Measurements from ENCODE around the gene CEPT1. TPM values are rescaled to one million over a fixed set of nuclear protein-coding genes. Genes with fewer than 3 reads are reported as not detected.

CEPT1 gene
- total RNA-seq, 1 experiment from 2014 or later, result 33.6 TPM

GRCh38 chr1:111222308-111223125 lies 82.5 kb downstream of the CEPT1 start:
- CTCF ChIA-PET, result interaction anchor here (0.6 to 1.8 kb wide), 3 partner anchors 112 to 225 kb away, joined by 3 to 8 read pairs (median 5); no protein-coding TSS in a partner anchor
- H2AFZ ChIP-seq, result no peak overlapping the region; the same call in 1 of the 2 replicates

GRCh38 chr1:111223126-111223685 lies 83.2 kb downstream of the CEPT1 start:
- H2AFZ ChIP-seq, result no peak overlapping the region; the same call in 1 of the 2 replicates
- no peaks in the 10 kb centered on the region for H3K9me2 ChIP-seq (ENCODE audit: insufficient read depth)
- POLR2A ChIA-PET (ENCODE audit: unreplicated experiment), result interaction anchor here (0.6 kb wide), 2 partner anchors 177 to 200 kb away, joined by 3 read pairs; no protein-coding TSS in a partner anchor
- H3K27ac ChIP-seq, result no peak overlapping the region
- DNase-seq, result no peak
- no peaks in the 10 kb centered on the region for H3K9me3 ChIP-seq (ENCODE audit: insufficient read depth, low read depth)
- H3K79me2 ChIP-seq (ENCODE audit: low read depth), result no peaks in the 10 kb centered on the region
- H3K27me3 ChIP-seq (ENCODE audit: insufficient read depth, low read depth), result no peaks in the 10 kb centered on the region
- H3K4me2 ChIP-seq, result peak overlapping the region; percentile 41; the same call in 1 of the 2 replicates
- peaks cover 10% of the 10 kb centered on the region for H3F3A ChIP-seq (ENCODE audit: insufficient read depth, low read depth)
- CTCF ChIA-PET, result interaction anchor here (1.4 to 1.8 kb wide), 2 partner anchors 111 to 177 kb away, joined by 5 to 8 read pairs; no protein-coding TSS in a partner anchor
- no peak overlapping the region for H3K4me3 ChIP-seq
- H4K20me1 ChIP-seq (ENCODE audit: insufficient read depth), result no peaks in the 10 kb centered on the region
- intact Hi-C loops (cut with micrococcal nuclease; ENCODE audit: unreplicated experiment), result loop anchor here (1.0 to 2.0 kb wide), 6 partner anchors 111 to 546 kb away; no protein-coding TSS in a partner anchor
- no TSS peak for BruUV-seq (replicated peaks)
- TF ChIP-seq EZH2 (IDR thresholded peaks at IDR 0.05; ENCODE audit: low read depth), result no peak
- peak; percentile 46; the same call in 1 of the 2 replicates for TF ChIP-seq CTCF (conservative IDR thresholded peaks at IDR 0.05)
- peaks cover 25% of the 10 kb centered on the region for H3K4me1 ChIP-seq (replicated peaks; ENCODE audit: insufficient read depth)
- H3K36me3 ChIP-seq (ENCODE audit: low read depth), result no peaks in the 10 kb centered on the region

More at GRCh38 chr1:111222308-111223125, 82.5 kb downstream of the CEPT1 start:
- Histone ChIP-seq H3K27me3 (ENCODE audit: insufficient read depth, low read depth) (no peaks in the 10 kb centered on the region), H4K20me1 (ENCODE audit: insufficient read depth) (no peaks in the 10 kb centered on the region), H3K27ac (no peak overlapping the region), H3K36me3 (ENCODE audit: low read depth) (no peaks in the 10 kb centered on the region), H3K9me2 (ENCODE audit: insufficient read depth) (no peaks in the 10 kb centered on the region), H3K79me2 (ENCODE audit: low read depth) (no peaks in the 10 kb centered on the region), H3K4me2 (peak overlapping the region; percentile 41), H3K4me1 (replicated peaks; ENCODE audit: insufficient read depth) (peaks cover 18% of the 10 kb centered on the region), H3K9me3 (ENCODE audit: insufficient read depth, low read depth) (no peaks in the 10 kb centered on the region; the same call in 1 of the 2 replicates), H3F3A (ENCODE audit: insufficient read depth, low read depth) (0 out of 2 replicates have a peak, but pooled peaks cover 5% of the 10 kb centered on the region), H3K4me3 (no peak overlapping the region; the same call in 1 of the 2 replicates)
- BruUV-seq (replicated peaks), result no TSS peak
- intact Hi-C loops (cut with micrococcal nuclease; ENCODE audit: unreplicated experiment), result loop anchor here (1.0 to 2.0 kb wide), 6 partner anchors 112 to 546 kb away; no protein-coding TSS in a partner anchor
- POLR2A ChIA-PET (ENCODE audit: unreplicated experiment), result interaction anchor here (0.6 kb wide), 1 partner anchor 200 kb away, joined by 3 read pairs; no protein-coding TSS in a partner anchor
- peak; percentile 73 to 76 for DNase-seq
- TF ChIP-seq CTCF (conservative IDR thresholded peaks at IDR 0.05), result peak; percentile 100
- TF ChIP-seq EZH2 (IDR thresholded peaks at IDR 0.05; ENCODE audit: low read depth), result no peak

DNA sequence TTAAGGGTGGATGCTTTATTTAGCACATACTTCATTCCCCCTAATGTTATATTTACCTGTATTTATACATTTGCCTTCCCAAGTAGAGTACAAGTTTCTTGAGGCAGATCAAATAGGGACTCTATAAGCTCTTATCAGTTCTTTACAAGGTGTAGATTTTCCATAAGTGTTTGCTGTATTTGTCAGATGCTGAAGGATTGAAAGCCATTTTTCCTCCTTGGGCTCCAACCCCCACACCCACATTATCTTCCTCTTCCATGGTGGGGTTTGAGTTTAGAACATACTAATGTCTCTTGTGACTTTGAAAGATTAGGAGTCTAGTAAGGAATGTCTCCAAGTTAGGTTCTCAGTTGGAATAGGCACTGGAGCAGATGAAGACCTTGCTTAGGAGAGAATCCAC lies 85.1 kb downstream of the CEPT1 start:
- Histone ChIP-seq H3K9me2 (ENCODE audit: insufficient read depth) (no peaks in the 10 kb centered on the region), H3K79me2 (ENCODE audit: low read depth) (no peaks in the 10 kb centered on the region), H3K4me2 (no peak overlapping the region), H3K4me3 (no peak overlapping the region), H3K9me3 (ENCODE audit: insufficient read depth, low read depth) (no peaks in the 10 kb centered on the region), H2AFZ (no peak overlapping the region), H3K4me1 (replicated peaks; ENCODE audit: insufficient read depth) (peaks cover 34% of the 10 kb centered on the region), H3K27me3 (ENCODE audit: insufficient read depth, low read depth) (no peaks in the 10 kb centered on the region), H3K36me3 (ENCODE audit: low read depth) (no peaks in the 10 kb centered on the region), H3F3A (ENCODE audit: insufficient read depth, low read depth) (peaks cover 16% of the 10 kb centered on the region), H4K20me1 (ENCODE audit: insufficient read depth) (no peaks in the 10 kb centered on the region), H3K27ac (no peak overlapping the region)
- no peak for TF ChIP-seq EZH2 (IDR thresholded peaks at IDR 0.05; ENCODE audit: low read depth)
- no peak for TF ChIP-seq CTCF (conservative IDR thresholded peaks at IDR 0.05)
- CTCF ChIA-PET, result interaction anchor here (1.1 kb wide), 1 partner anchor 198 kb away, joined by 3 read pairs; no protein-coding TSS in a partner anchor
- DNase-seq, result no peak
- POLR2A ChIA-PET (ENCODE audit: unreplicated experiment), result no interaction called here
- BruUV-seq (replicated peaks), result no TSS peak
- intact Hi-C loops (cut with micrococcal nuclease; ENCODE audit: unreplicated experiment), result no loop called here
